ENCODE results near the gene FGD1.

DNA sequence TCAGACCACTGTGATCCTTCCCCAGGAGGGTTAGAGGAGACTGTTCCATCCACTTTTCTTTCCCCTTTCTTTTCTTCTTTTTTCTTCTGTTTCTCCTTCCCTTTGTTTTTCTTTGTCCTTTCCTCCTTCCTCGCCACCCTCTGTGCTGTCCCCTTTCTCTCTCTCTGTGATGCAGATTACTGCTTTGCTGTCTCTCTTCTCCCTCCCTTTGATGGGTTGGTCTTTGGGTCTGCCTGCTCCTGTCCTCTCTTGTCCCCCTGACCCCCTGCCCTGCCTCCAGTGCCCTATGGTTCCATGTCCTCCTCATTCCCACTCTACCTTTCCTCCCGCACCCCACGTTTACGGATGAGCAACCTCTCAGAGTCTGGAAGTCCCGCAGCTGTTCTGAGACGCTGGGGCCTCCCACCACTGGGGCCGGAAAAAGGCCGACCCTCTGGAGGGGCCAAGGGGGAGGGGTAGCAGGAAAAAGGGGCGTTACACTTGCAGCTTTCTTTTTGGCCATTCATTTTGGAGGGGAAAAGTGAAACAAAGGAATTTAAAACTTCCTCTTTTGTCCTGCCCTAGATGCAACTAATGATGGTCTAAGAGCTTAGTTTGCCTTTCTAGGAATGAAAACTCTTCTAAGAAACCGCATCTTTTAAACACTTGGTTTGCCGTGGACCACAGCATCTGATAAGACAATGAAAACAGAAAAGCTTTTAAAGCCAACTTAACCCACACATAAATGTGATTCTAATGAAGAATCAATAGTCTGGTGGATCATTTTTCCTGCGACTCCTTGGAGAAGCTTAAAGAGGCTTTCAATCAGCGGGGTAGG lies 80.3 kb downstream of the FGD1 start:
- TF ChIP-seq, protein P1, sequence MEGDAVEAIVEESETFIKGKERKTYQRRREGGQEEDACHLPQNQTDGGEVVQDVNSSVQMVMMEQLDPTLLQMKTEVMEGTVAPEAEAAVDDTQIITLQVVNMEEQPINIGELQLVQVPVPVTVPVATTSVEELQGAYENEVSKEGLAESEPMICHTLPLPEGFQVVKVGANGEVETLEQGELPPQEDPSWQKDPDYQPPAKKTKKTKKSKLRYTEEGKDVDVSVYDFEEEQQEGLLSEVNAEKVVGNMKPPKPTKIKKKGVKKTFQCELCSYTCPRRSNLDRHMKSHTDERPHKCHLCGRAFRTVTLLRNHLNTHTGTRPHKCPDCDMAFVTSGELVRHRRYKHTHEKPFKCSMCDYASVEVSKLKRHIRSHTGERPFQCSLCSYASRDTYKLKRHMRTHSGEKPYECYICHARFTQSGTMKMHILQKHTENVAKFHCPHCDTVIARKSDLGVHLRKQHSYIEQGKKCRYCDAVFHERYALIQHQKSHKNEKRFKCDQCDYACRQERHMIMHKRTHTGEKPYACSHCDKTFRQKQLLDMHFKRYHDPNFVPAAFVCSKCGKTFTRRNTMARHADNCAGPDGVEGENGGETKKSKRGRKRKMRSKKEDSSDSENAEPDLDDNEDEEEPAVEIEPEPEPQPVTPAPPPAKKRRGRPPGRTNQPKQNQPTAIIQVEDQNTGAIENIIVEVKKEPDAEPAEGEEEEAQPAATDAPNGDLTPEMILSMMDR (IDR thresholded peaks at IDR 0.05): no peak
- TF ChIP-seq EZH2 (IDR thresholded peaks at IDR 0.05): no peak

Data from neural progenitor cell (in vitro differentiated cells).